Measurements from ENCODE around the gene SIRPB2.

SIRPB2 gene

GRCh38 chr20:1473246-1474220 is 17.7 kb downstream of the SIRPB2 start:
- no peaks in the 10 kb centered on the region for H3K9me3 ChIP-seq
- H3K4me3 ChIP-seq = no peak overlapping the region
- no peak for TF ChIP-seq CTCF (IDR thresholded peaks at IDR 0.05)
- H3K36me3 ChIP-seq = no peaks in the 10 kb centered on the region
- intact Hi-C loops (cut with DNase I; ENCODE audit: low total_unique reads) = no loop called here
- H3K27ac ChIP-seq = no peak overlapping the region
- H3K4me1 ChIP-seq = peaks cover 0 to 20% (median 11%) of the 10 kb centered on the region in 4 donors
- no peaks in the 10 kb centered on the region for H3K27me3 ChIP-seq
- no peak for DNase-seq

- Histone ChIP-seq H3K27ac (no peak overlapping the region), H3K27me3 (no peaks in the 10 kb centered on the region), H3K4me1 (peaks cover 0 to 20% (median 11%) of the 10 kb centered on the region in 4 donors), H3K4me3 (no peak overlapping the region), H3K36me3 (no peaks in the 10 kb centered on the region), H3K9me3 (no peaks in the 10 kb centered on the region)
- DNase-seq = no peak
- no peak for TF ChIP-seq CTCF (IDR thresholded peaks at IDR 0.05)
- intact Hi-C loops (cut with DNase I; ENCODE audit: low total_unique reads) = no loop called here
Observed at GRCh38 chr20:1472556-1473245, 18.5 kb downstream of the SIRPB2 start.

- intact Hi-C loops (cut with DNase I; ENCODE audit: low total_unique reads) = no loop called here
Observed at GRCh38 chr20:1471242-1471641, 20.0 kb downstream of the SIRPB2 start.

GRCh38 chr20:1469925-1470571 is 21.2 kb downstream of the SIRPB2 start:
- Histone ChIP-seq H3K27me3 (no peaks in the 10 kb centered on the region), H3K36me3 (no peaks in the 10 kb centered on the region), H3K27ac (peak overlapping the region; percentile 62 to 67), H3K9me3 (no peaks in the 10 kb centered on the region), H3K4me3 (no peak overlapping the region), H3K4me1 (peaks cover 0 to 36% (median 28%) of the 10 kb centered on the region in 4 donors)
- TF ChIP-seq CTCF (IDR thresholded peaks at IDR 0.05) = peak; percentile 62 to 66
- intact Hi-C loops (cut with DNase I; ENCODE audit: low total_unique reads) = loop anchor here (2.0 to 10.0 kb wide), 4 partner anchors 78 to 1182 kb away; partner anchors contain the start of genes FKBP1A, NOP56 and PSMF1
- DNase-seq = peak; percentile 83 to 90

More at GRCh38 chr20:1471242-1471641, 20.0 kb downstream of the SIRPB2 start:
- Histone ChIP-seq H3K36me3 (no peaks in the 10 kb centered on the region), H3K27ac (no peak overlapping the region), H3K4me1 (peaks cover 0 to 25% (median 17%) of the 10 kb centered on the region in 4 donors), H3K4me3 (no peak overlapping the region), H3K27me3 (no peaks in the 10 kb centered on the region), H3K9me3 (no peaks in the 10 kb centered on the region)
- TF ChIP-seq CTCF (IDR thresholded peaks at IDR 0.05) = no peak
- no peak for DNase-seq

- Histone ChIP-seq H3K27me3 (no peaks in the 10 kb centered on the region), H3K9me3 (no peaks in the 10 kb centered on the region), H3K27ac (peak overlapping the region; percentile 62 to 67), H3K36me3 (no peaks in the 10 kb centered on the region), H3K4me3 (no peak overlapping the region), H3K4me1 (peaks cover 0 to 42% (median 33%) of the 10 kb centered on the region in 4 donors)
- intact Hi-C loops (cut with DNase I; ENCODE audit: low total_unique reads) = loop anchor here (2.0 to 10.0 kb wide), 4 partner anchors 77 to 1183 kb away; partner anchors contain the start of genes FKBP1A, NOP56 and PSMF1
- no peak for TF ChIP-seq CTCF (IDR thresholded peaks at IDR 0.05)
- no peak for DNase-seq
Observed at GRCh38 chr20:1469306-1469905, 21.8 kb downstream of the SIRPB2 start.
